ENCODE results near the gene DGLUCY.
"Not testable (repeated sequence)": the region's sequence is repeated elsewhere in the genome, so short reads cannot be mapped to it uniquely, and the experiment has no call there.

Gene DGLUCY

DNA sequence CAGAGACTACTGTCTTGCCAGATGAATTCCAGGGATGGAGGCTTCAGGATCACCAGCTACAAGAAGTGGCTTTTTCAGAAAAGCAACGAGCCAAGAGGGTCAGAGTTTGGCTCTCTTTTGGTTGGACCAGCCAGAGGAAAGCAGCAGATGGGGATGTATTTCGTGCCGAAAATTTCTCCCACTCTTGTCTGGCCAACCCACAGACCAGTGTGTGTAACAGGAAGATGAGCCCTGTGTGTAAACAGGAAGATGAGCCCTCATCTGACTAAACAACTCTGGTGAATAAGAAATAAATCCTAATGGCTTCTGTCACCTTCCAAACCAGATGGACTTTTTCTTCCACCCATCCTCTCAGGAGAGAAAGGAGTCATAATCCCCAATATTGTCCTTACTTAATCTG lies 117.6 kb downstream of the DGLUCY start:
- DNase-seq (ENCODE audit: low read depth in 3 of 3, low spot score in 1 of 3), result no peak

DNA sequence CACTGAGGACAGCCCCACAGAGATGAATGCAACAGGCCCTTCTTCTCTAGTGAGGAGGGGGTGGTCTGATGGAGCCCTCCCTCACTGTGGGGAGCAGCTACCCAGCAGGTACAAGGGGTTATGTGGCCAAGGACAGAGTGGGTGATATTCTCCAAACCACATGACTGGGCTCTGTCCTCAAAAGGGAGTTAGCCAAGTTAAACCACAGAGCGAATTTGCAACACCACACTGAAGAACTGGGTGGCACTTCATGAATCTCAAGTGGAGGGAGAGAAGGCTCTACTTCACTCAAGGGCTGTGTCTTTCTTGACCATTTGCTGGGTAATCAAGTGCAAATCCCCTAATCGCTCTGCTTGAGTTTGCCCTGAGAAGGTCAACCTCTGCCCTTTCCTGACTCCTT lies 118.2 kb downstream of the DGLUCY start:
- no peak for DNase-seq (ENCODE audit: low read depth in 3 of 3, low spot score in 1 of 3)

DNA sequence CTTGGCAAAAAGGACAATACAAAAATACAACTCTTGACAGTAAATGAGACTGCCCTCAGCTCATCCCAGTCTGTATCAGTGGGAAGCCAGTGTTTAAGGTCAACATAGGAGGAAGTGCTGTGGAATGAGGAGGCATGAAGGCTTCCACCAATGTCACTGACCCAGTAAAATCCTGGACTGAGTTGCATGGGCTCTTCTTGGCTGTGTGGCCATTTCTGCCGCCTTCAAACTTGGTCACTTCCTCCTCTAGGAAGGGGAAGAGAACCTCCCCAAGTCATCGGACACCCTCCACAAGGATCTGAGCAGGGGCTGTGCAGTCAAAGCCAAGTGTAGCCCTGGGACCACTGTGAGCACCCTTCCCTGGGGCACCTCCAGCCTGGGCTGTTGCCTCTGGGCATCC lies 118.7 kb downstream of the DGLUCY start:
- no peak for DNase-seq (ENCODE audit: low read depth in 3 of 3, low spot score in 1 of 3)

DNA sequence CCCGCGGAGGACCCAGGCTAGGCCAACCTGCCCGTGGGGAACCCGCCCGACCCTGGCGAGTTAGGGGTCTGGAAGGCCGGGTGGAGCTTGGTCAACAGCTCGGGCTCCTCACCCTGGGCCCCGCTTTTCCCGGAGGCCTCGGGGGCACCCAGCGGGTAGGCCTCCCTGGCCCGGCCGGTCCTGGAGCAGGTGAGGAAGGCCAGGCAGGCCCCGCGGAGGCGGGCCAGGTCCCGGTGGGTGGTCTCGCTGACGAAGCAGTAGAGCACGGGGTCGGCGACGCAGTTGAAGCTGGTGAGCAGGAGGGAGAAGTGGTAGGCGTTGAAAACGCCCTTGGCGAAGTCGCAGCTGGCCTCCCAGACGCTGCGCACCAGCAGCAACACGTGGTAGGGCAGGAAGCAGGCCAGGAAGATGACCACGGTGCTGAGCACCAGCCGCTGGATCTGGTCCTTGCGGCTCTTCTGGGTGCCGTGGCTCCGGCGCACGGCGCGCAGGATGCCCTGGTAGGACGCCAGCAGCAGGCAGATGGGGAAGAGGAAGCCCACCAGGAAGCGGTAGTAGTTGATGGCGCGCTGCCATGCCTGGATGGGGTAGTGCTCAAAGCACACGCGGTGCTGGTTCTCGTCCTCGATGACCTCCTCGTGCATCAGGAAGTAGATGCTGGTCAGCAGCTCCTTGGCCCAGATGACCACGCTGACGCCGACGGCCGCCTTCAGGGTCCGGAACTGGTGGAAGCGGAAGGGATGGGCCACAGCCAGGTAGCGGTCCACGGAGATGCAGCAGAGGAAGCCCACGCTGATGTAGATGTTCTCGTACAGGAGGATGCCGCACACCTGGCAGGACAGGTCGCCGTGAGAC lies 120.3 kb downstream of the DGLUCY start:
- DNase-seq (ENCODE audit: low read depth in 3 of 3, low spot score in 1 of 3), result no peak

DNA sequence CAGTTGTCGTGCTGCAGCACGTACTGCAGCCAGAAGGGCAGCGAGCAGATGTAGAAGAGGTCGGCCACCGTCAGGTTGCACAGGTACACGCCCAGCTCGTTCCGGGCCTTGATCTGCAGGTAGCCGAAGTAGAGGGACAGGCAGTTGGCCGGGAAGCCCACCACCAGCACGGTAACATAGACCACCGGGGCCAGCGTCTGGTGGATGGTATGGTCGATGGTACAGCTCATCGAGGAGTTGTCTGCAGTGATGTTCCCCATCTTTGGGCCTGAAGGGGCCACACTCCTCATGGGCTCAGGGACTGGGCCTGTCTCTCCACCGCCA lies 120.9 kb downstream of the DGLUCY start:
- no peak for DNase-seq (ENCODE audit: low read depth in 3 of 3, low spot score in 1 of 3)

DNA sequence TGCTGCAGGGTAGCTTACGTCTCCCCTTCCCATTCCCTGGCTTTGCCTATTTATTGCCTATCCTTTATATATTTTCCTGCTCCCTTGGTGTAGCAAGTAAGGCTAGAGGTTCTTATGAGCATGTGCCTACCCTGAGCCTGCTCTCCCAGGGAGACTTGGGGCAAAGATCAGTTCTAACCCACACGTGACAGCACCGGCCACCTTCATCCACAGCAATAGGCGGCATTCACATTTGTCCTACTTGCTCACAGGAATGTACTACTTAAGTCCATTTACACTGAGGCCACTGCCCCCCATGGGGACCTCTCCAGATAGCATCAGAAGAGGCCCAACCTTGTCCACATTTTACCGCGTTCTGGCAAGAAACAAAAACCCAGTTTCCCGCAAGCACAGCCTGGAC lies 122.0 kb downstream of the DGLUCY start:
- DNase-seq (ENCODE audit: low read depth in 3 of 3, low spot score in 1 of 3), result no peak

- no peak for DNase-seq (ENCODE audit: low read depth in 3 of 3, low spot score in 1 of 3)
These were observed 123.3 kb downstream of the DGLUCY start for GRCh38 chr14:91237219-91237618.

GRCh38 chr14:91238085-91238484 lies 124.2 kb downstream of the DGLUCY start:
- no peak for DNase-seq (ENCODE audit: low read depth in 3 of 3, low spot score in 1 of 3)

GRCh38 chr14:91238661-91239060 lies 124.8 kb downstream of the DGLUCY start:
- no peak for DNase-seq (ENCODE audit: low read depth in 3 of 3, low spot score in 1 of 3)

- no peak for DNase-seq (ENCODE audit: low read depth in 3 of 3, low spot score in 1 of 3)
These were observed 128.0 kb downstream of the DGLUCY start for GRCh38 chr14:91241863-91242262.

DNA sequence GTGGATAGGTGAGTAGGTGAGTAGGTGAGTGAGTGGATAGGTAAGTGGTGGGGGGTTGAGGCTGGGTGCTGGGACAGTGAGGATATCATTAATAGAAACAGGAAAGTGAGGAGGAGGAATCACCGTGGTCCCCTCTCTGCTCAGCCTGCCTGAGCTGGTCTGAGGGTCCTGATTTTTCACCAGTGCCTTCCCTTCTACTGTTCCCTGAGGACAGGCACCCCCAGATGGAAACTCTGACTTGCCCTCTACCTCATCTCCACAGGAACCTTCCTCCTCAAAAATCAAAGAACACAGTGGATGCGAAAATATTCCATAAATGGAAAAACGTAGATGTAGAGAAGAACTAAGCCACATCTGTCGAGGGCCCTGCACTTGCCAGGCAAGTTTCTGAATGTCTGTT lies 128.8 kb downstream of the DGLUCY start:
- DNase-seq (ENCODE audit: low read depth in 3 of 3, low spot score in 1 of 3), result no peak

DNA sequence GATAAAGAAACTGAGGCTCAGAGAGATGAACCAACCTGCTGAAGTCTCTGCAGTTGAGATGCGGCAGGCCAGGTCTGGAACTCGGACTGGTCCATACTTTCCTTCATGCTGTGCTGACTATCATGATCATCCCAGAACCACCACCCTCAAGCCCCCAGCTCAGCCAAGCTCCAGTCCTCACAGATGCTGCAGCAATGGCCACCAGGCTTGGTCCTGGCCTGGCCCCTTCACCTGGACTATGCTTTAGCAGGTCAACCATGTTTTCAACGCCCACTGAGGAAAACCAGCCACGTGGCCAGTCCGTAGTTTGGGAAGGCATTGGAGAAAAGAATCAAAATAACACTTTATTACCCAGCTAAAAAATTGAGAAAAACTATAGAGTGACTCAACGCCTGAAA lies 129.2 kb downstream of the DGLUCY start:
- DNase-seq (ENCODE audit: low read depth in 3 of 3, low spot score in 1 of 3), result no peak

DNA sequence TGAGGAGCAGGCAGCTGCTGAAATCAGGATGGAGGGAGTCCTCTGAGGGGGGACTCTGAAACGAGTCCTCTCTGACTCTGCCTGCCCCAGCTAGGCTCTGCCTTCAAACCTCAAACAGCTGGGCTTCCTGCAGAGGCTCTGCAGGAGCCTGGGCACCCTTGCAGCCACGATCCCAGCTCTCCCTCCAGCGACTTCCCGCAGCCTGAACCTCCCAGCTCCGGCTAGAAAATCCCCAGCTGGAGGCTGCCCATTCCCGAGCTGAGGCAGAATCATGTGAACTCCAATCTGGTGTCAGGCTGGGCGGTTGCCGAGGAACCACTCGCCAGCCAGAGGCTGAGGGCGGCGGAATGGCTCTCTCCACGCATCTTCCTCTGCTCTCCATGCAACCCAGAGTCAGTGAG lies 130.6 kb downstream of the DGLUCY start, which contains the start of gene GPR68:
GPR68 (minus strand) TSS at position 204 of the 401 bp plus-strand sequence. CDS start 9,654 bp downstream, outside the sequence.
- DNase-seq (ENCODE audit: low read depth in 3 of 3, low spot score in 1 of 3), result no peak

- peak in 1 of 3 donors; percentile 44 for DNase-seq (ENCODE audit: low read depth in 3 of 3, low spot score in 1 of 3)
These were observed 131.2 kb downstream of the DGLUCY start for GRCh38 chr14:91245029-91245428.

DNA sequence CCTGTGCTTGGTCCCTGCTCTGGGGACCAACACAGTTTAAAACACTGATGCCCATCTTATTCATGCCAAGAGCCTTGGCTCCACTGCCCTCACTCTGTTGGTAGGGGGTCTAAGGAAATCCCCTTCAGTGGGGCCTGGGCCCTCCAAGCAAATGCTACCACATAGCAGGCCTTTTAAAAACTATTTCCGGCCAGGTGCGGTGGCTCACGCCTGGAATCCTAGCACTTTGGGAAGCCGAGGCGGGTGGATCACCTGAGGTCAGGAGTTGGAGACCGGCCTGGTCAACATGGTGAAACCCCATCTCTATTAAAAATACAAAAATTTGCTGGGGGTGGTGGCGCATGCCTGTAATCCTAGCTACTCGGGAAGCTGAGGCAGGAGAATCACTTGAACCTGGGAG lies 131.7 kb downstream of the DGLUCY start:
- DNase-seq (ENCODE audit: low read depth in 3 of 3, low spot score in 1 of 3), result not testable (repeated sequence)

GRCh38 chr14:91246051-91246852 lies 132.4 kb downstream of the DGLUCY start:
- DNase-seq (ENCODE audit: low read depth in 3 of 3, low spot score in 1 of 3), result peak in 2 of 3 donors; percentile 62 to 70

- DNase-seq (ENCODE audit: low read depth in 3 of 3, low spot score in 1 of 3), result no peak
These were observed 136.2 kb downstream of the DGLUCY start for GRCh38 chr14:91249841-91250616.

DNA sequence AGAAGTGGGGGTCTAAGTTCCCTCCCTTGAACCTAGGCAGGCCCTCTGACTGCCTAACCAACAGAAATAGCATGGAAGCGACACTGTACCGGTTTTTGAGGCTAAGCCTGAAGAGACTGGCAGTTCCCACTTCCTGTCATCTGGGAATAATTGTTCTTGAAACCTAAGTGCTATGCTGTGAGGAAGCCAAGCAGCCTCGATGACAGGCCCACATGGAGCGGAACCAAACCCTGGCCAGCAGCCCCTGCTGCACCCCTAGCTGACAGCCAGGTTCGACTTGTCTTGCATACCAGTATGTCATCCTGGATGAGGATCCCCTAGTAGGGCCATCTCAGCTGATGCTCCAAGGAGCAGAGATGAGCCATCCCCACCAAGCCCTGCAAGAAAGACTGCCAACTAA lies 137.0 kb downstream of the DGLUCY start:
- no peak for DNase-seq (ENCODE audit: low read depth in 3 of 3, low spot score in 1 of 3)

DNA sequence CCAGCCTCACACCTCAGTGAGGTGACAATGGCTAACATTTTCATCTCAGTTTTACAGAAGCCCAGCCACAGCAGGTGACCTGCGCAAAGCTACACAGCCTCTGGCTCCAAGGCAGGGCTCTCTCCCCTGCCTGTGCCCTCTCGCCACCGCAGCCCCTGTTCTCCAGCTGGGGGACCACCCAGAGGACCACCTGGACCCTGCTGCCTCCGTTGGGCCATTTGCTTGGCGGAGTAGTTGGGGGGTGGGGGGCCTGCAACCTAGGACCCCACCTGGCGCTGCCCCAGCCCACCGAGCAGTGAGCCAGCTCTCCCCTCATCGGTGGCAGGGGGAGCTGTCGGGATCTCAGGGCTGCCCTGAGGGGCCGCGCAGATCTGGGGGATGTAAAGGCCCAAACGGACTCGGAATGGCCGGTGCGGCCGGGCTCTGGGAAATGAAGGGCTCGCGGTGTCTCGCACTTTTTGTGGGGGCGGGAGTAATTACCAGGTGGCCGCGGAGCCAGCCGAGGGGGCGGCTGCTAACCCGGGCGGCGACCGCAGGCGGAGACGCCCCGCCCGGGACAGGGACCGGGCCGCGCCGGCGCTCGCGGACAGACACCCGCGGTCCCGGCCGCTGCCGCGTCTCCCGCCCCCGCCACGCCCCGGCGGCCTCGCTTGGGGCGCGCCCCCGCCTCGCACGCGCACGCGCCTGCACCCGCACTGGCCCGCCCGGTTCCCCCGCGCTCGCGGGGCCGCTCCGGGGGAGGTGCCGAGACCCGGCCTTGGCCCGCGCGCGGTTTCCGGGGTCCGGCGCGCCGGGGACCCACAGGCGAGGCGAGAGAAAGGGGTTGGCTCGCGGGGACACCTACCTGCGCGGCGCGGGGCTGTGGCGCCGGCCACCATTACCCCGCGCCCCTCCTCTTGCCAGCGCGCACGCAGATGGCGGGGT lies 139.3 kb downstream of the DGLUCY start:
- peak in 1 of 3 donors; percentile 44 for DNase-seq (ENCODE audit: low read depth in 3 of 3, low spot score in 1 of 3)

DNA sequence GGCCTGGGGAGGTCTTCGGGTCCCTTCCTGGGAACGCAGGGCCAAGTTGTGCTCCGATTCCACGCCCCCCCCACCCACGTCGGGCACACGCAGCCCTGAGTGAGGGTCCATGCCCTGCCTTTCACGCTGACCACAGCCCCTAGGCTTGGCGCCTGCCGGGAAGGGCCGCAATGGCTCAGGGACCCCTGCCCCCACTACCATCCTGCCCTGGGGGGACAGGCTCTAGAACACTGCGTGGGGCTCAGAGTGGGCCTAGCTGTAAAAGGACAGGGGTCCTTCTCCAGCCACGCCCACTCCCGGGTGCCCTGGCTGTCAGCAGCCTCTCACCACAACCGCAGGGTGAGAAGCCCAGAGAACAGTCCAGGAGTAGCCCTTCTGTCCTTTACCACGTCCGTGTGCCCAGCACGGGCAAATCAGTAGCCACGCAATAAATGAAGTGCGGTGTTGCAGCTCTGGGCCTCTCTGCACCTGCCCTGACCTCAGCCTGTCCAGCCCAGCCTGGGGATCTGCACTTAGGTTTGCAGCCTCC lies 140.0 kb downstream of the DGLUCY start:
- no peak for DNase-seq (ENCODE audit: low read depth in 3 of 3, low spot score in 1 of 3)
